Measurements from ENCODE around the gene OR7G3.

OR7G3 gene

GRCh38 chr19:9107375-9107774 is 19.4 kb downstream of the OR7G3 start, which contains the start of gene OR7G2:
OR7G2 (minus strand) TSS chr19:9107475; CDS start chr19:9103243, 4,232 bp downstream.
- no peak for DNase-seq (ENCODE audit: low read depth)

- DNase-seq (ENCODE audit: low read depth) = no peak
Observed at GRCh38 chr19:9086761-9087160, 40.0 kb downstream of the OR7G3 start, which contains the start of gene OR1M1. OR1M1 (plus strand) TSS chr19:9087061; CDS start chr19:9093245, 6,184 bp downstream.

- no peak for DNase-seq (ENCODE audit: low read depth)
Observed at GRCh38 chr19:9078651-9079050, 48.1 kb downstream of the OR7G3 start.

GRCh38 chr19:9076901-9077300 is 49.8 kb downstream of the OR7G3 start:
- no peak for DNase-seq (ENCODE audit: low read depth)

Measured in stimulated activated CD8-positive, alpha-beta memory T cell treated with anti-CD3 and anti-CD28 coated beads, Interleukin-15, amount 100 ng/mL, for 1 hour (primary cell).